KMS-11 (cell line): ENCODE data around the gene TWSG1.

Source experiments
- H2AFZ ChIP-seq: fragments of 200-600 bp; sonication (generic); 2 replicates; pipeline ENCODE4 v1.6.1; 2016; ENCODE audit warnings: antibody characterized with exemption, mixed run types, low read depth
- H3K27ac ChIP-seq: fragments of 200-600 bp; sonication (generic); 2 replicates; pipeline ENCODE4 v1.6.1; 2016; ENCODE audit warnings: mild to moderate bottlenecking, mixed run types
- H3K27me3 ChIP-seq: fragments of 200-600 bp; sonication (generic); 2 replicates; pipeline ENCODE4 v1.6.1; 2017; ENCODE audit warnings: mild to moderate bottlenecking, low read depth, mixed run types, moderate library complexity; ENCODE audit not compliant: insufficient read depth
- H3K36me3 ChIP-seq: fragments of 200-600 bp; sonication (generic); 2 replicates; pipeline ENCODE4 v1.6.1; 2017; ENCODE audit warnings: mild to moderate bottlenecking, mixed run types; ENCODE audit not compliant: insufficient read depth
- H3K4me1 ChIP-seq: fragments of 200-600 bp; sonication (generic); 2 replicates; pipeline ENCODE4 v1.6.1; 2016; ENCODE audit warnings: mild to moderate bottlenecking, low read depth, mixed run types; ENCODE audit not compliant: poor library complexity, severe bottlenecking
- H3K4me2 ChIP-seq: fragments of 200-600 bp; sonication (generic); 2 replicates; pipeline ENCODE4 v1.7.0; 2016; ENCODE audit warnings: mild to moderate bottlenecking, mixed run types
- H3K4me3 ChIP-seq: fragments of 200-600 bp; sonication (generic); IDR thresholded peaks from 2 replicates; pipeline ENCODE4 v1.6.1; 2017; ENCODE audit warnings: low read depth, low read length, mixed read lengths; ENCODE audit not compliant: insufficient read depth
- H3K79me2 ChIP-seq: fragments of 200-600 bp; sonication (generic); 2 replicates; pipeline ENCODE4 v1.6.1; 2016; ENCODE audit warnings: low read depth, mixed run types; ENCODE audit not compliant: insufficient read depth
- H3K9ac ChIP-seq: fragments of 200-600 bp; sonication (generic); 2 replicates; pipeline ENCODE4 v1.6.1; 2016; ENCODE audit warnings: mild to moderate bottlenecking, mixed run types
- H4K20me1 ChIP-seq: fragments of 200-600 bp; sonication (generic); 2 replicates; pipeline ENCODE4 v1.6.1; 2016; ENCODE audit warnings: mild to moderate bottlenecking, mixed run types; ENCODE audit not compliant: insufficient read depth
- TF ChIP-seq, protein P1 (sequence below): fragments of 200-600 bp; sonication (generic); conservative IDR thresholded peaks from 2 replicates; pipeline ENCODE4 v1.6.1; 2017; ENCODE audit warnings: low read depth, mild to moderate bottlenecking, antibody characterized with exemption, low read length, moderate library complexity, mixed read lengths

Gene TWSG1

DNA sequence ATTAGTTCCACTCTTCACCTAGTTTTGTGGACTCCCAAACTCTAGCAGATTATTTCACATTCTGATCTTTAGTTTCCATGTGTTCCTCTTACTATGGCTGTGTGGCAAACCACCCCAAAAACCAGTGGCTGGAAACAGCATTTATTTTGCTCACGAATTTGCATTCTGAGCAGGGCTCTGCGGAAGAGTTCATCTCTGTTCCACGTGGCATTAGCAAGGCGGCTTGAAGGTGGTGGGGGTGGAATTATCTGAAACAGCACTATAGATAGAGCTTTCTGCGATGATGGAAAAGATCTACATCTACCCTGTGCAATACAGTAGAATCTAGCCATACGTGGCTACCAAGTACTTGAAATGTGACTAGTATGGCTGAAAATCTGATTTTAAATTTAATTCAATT lies 5.9 kb downstream of the TWSG1 start:
- Histone ChIP-seq H3K4me3 (no peak overlapping the region), H3K9ac (no peak overlapping the region), H2AFZ (no peak overlapping the region), H3K4me1 (peaks cover 11% of the 10 kb centered on the region), H3K4me2 (no peak overlapping the region), H3K36me3 (no peaks in the 10 kb centered on the region), H3K79me2 (peaks cover 8% of the 10 kb centered on the region; the same call in 1 of the 2 replicates), H4K20me1 (no peaks in the 10 kb centered on the region), H3K27me3 (no peaks in the 10 kb centered on the region), H3K27ac (no peak overlapping the region)
- TF ChIP-seq, protein P1, sequence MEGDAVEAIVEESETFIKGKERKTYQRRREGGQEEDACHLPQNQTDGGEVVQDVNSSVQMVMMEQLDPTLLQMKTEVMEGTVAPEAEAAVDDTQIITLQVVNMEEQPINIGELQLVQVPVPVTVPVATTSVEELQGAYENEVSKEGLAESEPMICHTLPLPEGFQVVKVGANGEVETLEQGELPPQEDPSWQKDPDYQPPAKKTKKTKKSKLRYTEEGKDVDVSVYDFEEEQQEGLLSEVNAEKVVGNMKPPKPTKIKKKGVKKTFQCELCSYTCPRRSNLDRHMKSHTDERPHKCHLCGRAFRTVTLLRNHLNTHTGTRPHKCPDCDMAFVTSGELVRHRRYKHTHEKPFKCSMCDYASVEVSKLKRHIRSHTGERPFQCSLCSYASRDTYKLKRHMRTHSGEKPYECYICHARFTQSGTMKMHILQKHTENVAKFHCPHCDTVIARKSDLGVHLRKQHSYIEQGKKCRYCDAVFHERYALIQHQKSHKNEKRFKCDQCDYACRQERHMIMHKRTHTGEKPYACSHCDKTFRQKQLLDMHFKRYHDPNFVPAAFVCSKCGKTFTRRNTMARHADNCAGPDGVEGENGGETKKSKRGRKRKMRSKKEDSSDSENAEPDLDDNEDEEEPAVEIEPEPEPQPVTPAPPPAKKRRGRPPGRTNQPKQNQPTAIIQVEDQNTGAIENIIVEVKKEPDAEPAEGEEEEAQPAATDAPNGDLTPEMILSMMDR: no peak

DNA sequence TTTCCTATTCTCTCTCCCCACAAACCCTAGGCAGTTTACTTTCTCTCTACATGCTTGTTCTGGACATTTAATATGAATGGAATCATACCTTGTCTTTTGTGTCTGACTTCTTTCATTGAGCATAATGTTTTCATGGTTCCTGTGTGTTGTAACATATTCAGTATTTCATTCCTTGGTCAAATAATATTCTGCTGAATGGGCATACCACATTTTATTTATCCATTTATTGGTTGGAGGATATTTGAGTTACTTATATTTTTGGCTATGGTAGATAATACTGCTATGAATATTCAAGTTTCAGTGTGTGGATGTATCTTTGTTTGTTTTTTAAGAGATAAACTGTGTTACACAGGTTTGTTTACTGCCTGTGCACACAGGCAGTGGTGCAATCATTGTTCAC lies 9.0 kb downstream of the TWSG1 start:
- no peaks in the 10 kb centered on the region for H3K36me3 ChIP-seq
- H3K4me1 ChIP-seq: peaks cover 16% of the 10 kb centered on the region
- TF ChIP-seq, protein P1: no peak
- H3K79me2 ChIP-seq: no peaks in the 10 kb centered on the region
- no peak overlapping the region for H3K27ac ChIP-seq
- no peak overlapping the region for H3K4me2 ChIP-seq
- no peaks in the 10 kb centered on the region for H4K20me1 ChIP-seq
- H3K4me3 ChIP-seq: no peak overlapping the region
- no peak overlapping the region for H2AFZ ChIP-seq
- no peak overlapping the region for H3K9ac ChIP-seq
- no peaks in the 10 kb centered on the region for H3K27me3 ChIP-seq

DNA sequence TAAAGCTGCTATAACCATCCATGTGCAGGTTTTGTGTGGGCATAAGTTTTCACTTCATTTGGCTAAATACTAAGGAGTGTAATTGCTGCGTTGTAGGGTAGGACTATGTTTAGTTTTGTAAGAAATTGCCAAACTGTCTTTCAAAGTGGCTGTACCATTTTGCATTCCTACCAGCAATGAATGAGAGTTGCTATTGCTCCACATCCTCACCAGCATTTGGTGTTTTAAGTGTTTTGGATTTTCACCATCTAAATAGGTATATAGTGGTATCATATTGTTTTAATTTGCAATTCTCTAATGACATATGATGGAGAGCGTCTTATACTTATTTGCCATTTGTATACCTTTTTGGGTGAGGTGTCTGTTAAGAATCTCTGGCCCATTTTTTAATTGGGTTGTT lies 12.2 kb downstream of the TWSG1 start:
- no peak overlapping the region for H3K27ac ChIP-seq
- peaks cover 27% of the 10 kb centered on the region for H3K4me1 ChIP-seq
- H4K20me1 ChIP-seq: no peaks in the 10 kb centered on the region
- no peaks in the 10 kb centered on the region for H3K27me3 ChIP-seq
- no peak overlapping the region for H3K9ac ChIP-seq
- H3K79me2 ChIP-seq: no peaks in the 10 kb centered on the region
- no peak overlapping the region for H3K4me3 ChIP-seq
- no peak overlapping the region for H2AFZ ChIP-seq
- TF ChIP-seq, protein P1: no peak
- no peak overlapping the region for H3K4me2 ChIP-seq
- no peaks in the 10 kb centered on the region for H3K36me3 ChIP-seq

DNA sequence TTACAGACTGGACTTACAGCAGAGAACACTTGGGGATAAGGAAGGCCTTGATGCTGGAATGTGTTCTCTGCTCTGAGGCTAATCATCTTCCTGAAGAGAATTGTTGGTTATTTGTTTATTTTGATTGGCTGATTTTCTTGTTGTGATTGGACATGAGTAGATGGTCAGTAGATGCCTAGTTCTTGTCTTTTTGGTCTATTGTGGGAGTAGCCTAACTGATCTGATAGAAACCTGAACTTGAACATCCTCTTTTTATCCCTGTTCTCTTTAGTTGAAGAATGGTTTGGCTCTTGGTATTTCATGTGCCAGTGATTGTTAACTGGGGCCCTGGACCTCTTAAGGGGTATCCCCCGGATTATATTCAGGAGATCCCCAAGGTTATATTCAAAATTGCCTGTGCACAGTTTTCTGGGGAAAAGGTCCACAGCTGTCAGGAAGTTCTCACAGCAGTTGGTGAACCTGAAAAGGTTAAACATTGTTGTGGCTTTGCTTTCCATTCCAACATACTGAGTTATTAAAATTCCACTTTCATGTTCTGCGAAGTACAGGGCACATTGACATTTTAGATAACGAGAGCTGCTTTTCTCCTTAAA lies 13.6 kb downstream of the TWSG1 start:
- Histone ChIP-seq H3K4me2 (peak overlapping the region; percentile 54), H3K9ac (no peak overlapping the region; the same call in 1 of the 2 replicates), H3K79me2 (peaks cover 5% of the 10 kb centered on the region; the same call in 1 of the 2 replicates), H3K36me3 (no peaks in the 10 kb centered on the region), H3K27ac (no peak overlapping the region), H3K27me3 (no peaks in the 10 kb centered on the region), H3K4me1 (peaks cover 27% of the 10 kb centered on the region), H4K20me1 (no peaks in the 10 kb centered on the region), H2AFZ (no peak overlapping the region), H3K4me3 (no peak overlapping the region)
- TF ChIP-seq, protein P1: no peak
